Panc1 (cell line): Measurements from ENCODE around the gene MYLK. TPM values are rescaled to one million over a fixed set of nuclear protein-coding genes. Genes with fewer than 3 reads are reported as not detected.

ENCODE experiments used
- ATAC-seq: fragments of 200-7000 bp; cut with Tn5 transposase; 2 replicates; pipeline ENCODE4 v1.9.1; 2020; ENCODE audit warnings: mild to moderate bottlenecking, moderate library complexity
- BruUV-seq: library from RNA; stranded (reverse); fragments of 400-500 nt; replicated peaks from 2 replicates; lab custom pipeline; 2021; lab: Mats Ljungman, UMichigan
- CTCF ChIA-PET: fragments of 300-600 bp; sonication (Branson Sonifier 250); formaldehyde crosslinking; loops from one replicate; lab custom pipeline; 2022; ENCODE audit warnings: antibody characterized with exemption; lab: Charles Lee
- POLR2A ChIA-PET: fragments of 300-600 bp; sonication (Branson Sonifier 250); formaldehyde crosslinking; loops from one replicate; lab custom pipeline; 2022; ENCODE audit warnings: antibody characterized with exemption; lab: Charles Lee
- DNase-seq: peaks from one replicate; pipeline ENCODE4 v3.0.0-alpha.2; 2010; ENCODE audit warnings: low read depth, low spot score
- H3K27ac ChIP-seq: 2 replicates; pipeline ENCODE4 v1.5.1; 2011; ENCODE audit warnings: mild to moderate bottlenecking, low read length, inconsistent platforms
- H3K27me3 ChIP-seq: fragments of 200-500 bp; sonication (Bioruptor generic); 2 replicates; pipeline ENCODE4 v1.6.0; 2014; ENCODE audit warnings: low read length, inconsistent platforms; ENCODE audit not compliant: control insufficient read depth, insufficient read depth
- H3K36me3 ChIP-seq: fragments of 200-500 bp; sonication (Bioruptor generic); 2 replicates; pipeline ENCODE4 v1.5.1; 2014; ENCODE audit warnings: inconsistent platforms, mild to moderate bottlenecking, low read length, moderate library complexity; ENCODE audit not compliant: control insufficient read depth, insufficient read depth
- H3K4me1 ChIP-seq: 2 replicates; pipeline ENCODE4 v1.5.1; 2011; ENCODE audit warnings: inconsistent platforms, mild to moderate bottlenecking, low read length, moderate library complexity; ENCODE audit not compliant: control insufficient read depth, insufficient read depth
- H3K4me3 ChIP-seq, 2 experiments: 2 replicates each; pipeline ENCODE4 v1.5.1; 2011 to 2012; ENCODE audit warnings: low read depth in 2 of 2, low read length in 2 of 2, mild to moderate bottlenecking in 2 of 2, inconsistent platforms in 1 of 2, moderate library complexity in 1 of 2
- H3K9me3 ChIP-seq: fragments of 200-500 bp; sonication (Bioruptor generic); 2 replicates; pipeline ENCODE4 v1.5.1; 2014; ENCODE audit warnings: low read depth, mild to moderate bottlenecking, inconsistent platforms, low read length, moderate library complexity; ENCODE audit not compliant: control insufficient read depth, insufficient read depth
- CTCF ChIP-seq: fragments of 450-650 bp; IDR thresholded peaks from 2 replicates; pipeline ENCODE4 v1.5.1; 2017; ENCODE audit warnings: mild to moderate bottlenecking
- POLR2AphosphoS5 ChIP-seq: IDR thresholded peaks from 2 replicates; pipeline ENCODE4 v1.6.1; 2012; ENCODE audit warnings: mild to moderate bottlenecking, low read depth, low read length, moderate library complexity
- REST ChIP-seq, 2 experiments: IDR thresholded peaks; 2 replicates each; pipeline ENCODE4 v1.6.1; 2011 to 2012; ENCODE audit warnings: low read depth in 2 of 2, control low read depth in 1 of 2, low read length in 1 of 2, mild to moderate bottlenecking in 1 of 2, moderate library complexity in 1 of 2; ENCODE audit not compliant: insufficient read depth in 1 of 2
- SIN3A ChIP-seq: IDR thresholded peaks from 2 replicates; pipeline ENCODE4 v1.6.1; 2012; ENCODE audit warnings: low read depth, mild to moderate bottlenecking, low read length, moderate library complexity, borderline replicate concordance; ENCODE audit not compliant: insufficient read depth
- TCF7L2 ChIP-seq: IDR thresholded peaks from 2 replicates; pipeline ENCODE4 v1.6.1; 2011; ENCODE audit warnings: mild to moderate bottlenecking, low read depth, low read length, inconsistent platforms
- in situ Hi-C: cut with HindIII; loops from 2 replicates; pipeline ENCODE4 v1.10.0; 2016; ENCODE audit warnings: low sequenced_read_pairs, low pct_unique_long_range_greater_than_20kb
- intact Hi-C: fragments of 100-400 bp; cut with micrococcal nuclease; formaldehyde crosslinking; loops from one replicate; pipeline ENCODE4 v1.10.0; 2022; ENCODE audit not compliant: unreplicated experiment
- total RNA-seq: library from RNA; stranded (reverse); gene quantifications from one replicate; pipeline ENCODE4 v1.2.1, GENCODE V29; 2021; ENCODE audit not compliant: unreplicated experiment

The MYLK gene
- total RNA-seq, 1 experiment from 2014 or later: 29.7 TPM

- no peak overlapping the region for H3K4me3 ChIP-seq
- H3K4me1 ChIP-seq: peaks cover 11% of the 10 kb centered on the region
- TF ChIP-seq CTCF (no peak), POLR2AphosphoS5 (no peak), REST (IDR thresholded peaks at IDR 0.05; ENCODE audit: insufficient read depth in 1 of 2, low read depth in 2 of 2, low read length in 1 of 2) (no peak), TCF7L2 (no peak), SIN3A (no peak)
- no peaks in the 10 kb centered on the region for H3K27me3 ChIP-seq
- ATAC-seq: no peak
- no peaks in the 10 kb centered on the region; the same call in 1 of the 2 replicates for H3K36me3 ChIP-seq
- intact Hi-C loops: no loop called here
- in situ Hi-C loops: no loop called here
- ChIA-PET CTCF (no interaction called here), POLR2A (no interaction called here)
- no peak overlapping the region for H3K27ac ChIP-seq
- no peak for DNase-seq
- no TSS peak for BruUV-seq
- peaks cover 8% of the 10 kb centered on the region; the same call in 1 of the 2 replicates for H3K9me3 ChIP-seq
These were observed 293.3 kb downstream of the MYLK start for GRCh38 chr3:123590685-123591450.

GRCh38 chr3:123587401-123587800, 296.7 kb downstream of the MYLK start:
- CTCF ChIA-PET: no interaction called here
- POLR2A ChIA-PET: interaction anchor here (0.6 to 1.0 kb wide), 2 partner anchors 15 to 91 kb away, joined by 4 to 8 read pairs; no protein-coding TSS in a partner anchor
- intact Hi-C loops (no loop called here), in situ Hi-C loops (no loop called here)
- H3K36me3 ChIP-seq: no peaks in the 10 kb centered on the region; the same call in none of the 2 replicates
- ATAC-seq: no peak
- H3K4me3 ChIP-seq: no peak overlapping the region; a peak in 1 of 4 replicates
- no TSS peak for BruUV-seq
- H3K27me3 ChIP-seq: no peaks in the 10 kb centered on the region
- H3K9me3 ChIP-seq: peaks cover 8% of the 10 kb centered on the region; the same call in 1 of the 2 replicates
- peaks cover 24% of the 10 kb centered on the region for H3K4me1 ChIP-seq
- TF ChIP-seq REST (IDR thresholded peaks at IDR 0.05; ENCODE audit: insufficient read depth in 1 of 2, low read depth in 2 of 2, low read length in 1 of 2) (no peak), POLR2AphosphoS5 (no peak), CTCF (no peak), TCF7L2 (no peak), SIN3A (no peak)
- no peak overlapping the region for H3K27ac ChIP-seq
- DNase-seq: no peak
